Peyer's patch (tissue), 4 donors: ENCODE data around the gene TREML1.

Source experiments
- POLR2A ChIP-seq, 2 donors: fragments of 450-650 bp; IDR thresholded peaks; one replicate each; pipeline ENCODE4 v1.5.1; 2017; ENCODE audit warnings: antibody characterized with exemption in 2 of 2, mild to moderate bottlenecking in 2 of 2, moderate library complexity in 2 of 2
- TF ChIP-seq, protein P1 (sequence below), 6 experiments: fragments of 450-650 bp in 4 of 6; fragments of 200-600 bp in 2 of 6; sonication (generic) in 1 of 6; IDR thresholded peaks; one replicate each; pipeline ENCODE4 v1.5.1; 2017 to 2019; ENCODE audit warnings: antibody characterized with exemption in 6 of 6, mild to moderate bottlenecking in 3 of 6, moderate library complexity in 1 of 6

GRCh38 chr6:41181566-41181965 is 27.4 kb upstream of the TREML1 start:
- TF ChIP-seq, protein P1, sequence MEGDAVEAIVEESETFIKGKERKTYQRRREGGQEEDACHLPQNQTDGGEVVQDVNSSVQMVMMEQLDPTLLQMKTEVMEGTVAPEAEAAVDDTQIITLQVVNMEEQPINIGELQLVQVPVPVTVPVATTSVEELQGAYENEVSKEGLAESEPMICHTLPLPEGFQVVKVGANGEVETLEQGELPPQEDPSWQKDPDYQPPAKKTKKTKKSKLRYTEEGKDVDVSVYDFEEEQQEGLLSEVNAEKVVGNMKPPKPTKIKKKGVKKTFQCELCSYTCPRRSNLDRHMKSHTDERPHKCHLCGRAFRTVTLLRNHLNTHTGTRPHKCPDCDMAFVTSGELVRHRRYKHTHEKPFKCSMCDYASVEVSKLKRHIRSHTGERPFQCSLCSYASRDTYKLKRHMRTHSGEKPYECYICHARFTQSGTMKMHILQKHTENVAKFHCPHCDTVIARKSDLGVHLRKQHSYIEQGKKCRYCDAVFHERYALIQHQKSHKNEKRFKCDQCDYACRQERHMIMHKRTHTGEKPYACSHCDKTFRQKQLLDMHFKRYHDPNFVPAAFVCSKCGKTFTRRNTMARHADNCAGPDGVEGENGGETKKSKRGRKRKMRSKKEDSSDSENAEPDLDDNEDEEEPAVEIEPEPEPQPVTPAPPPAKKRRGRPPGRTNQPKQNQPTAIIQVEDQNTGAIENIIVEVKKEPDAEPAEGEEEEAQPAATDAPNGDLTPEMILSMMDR (IDR thresholded peaks at IDR 0.05): no peak
- no peak for TF ChIP-seq POLR2A (IDR thresholded peaks at IDR 0.05)
